Subcutaneous adipose tissue (tissue), 4 donors: ENCODE data around the gene TMEM225B. TPM values are rescaled to one million over a fixed set of nuclear protein-coding genes. Genes with fewer than 3 reads are reported as not detected.

Source experiments
- CTCF ChIP-seq: fragments of 450-650 bp; IDR thresholded peaks from one replicate; pipeline ENCODE4 v1.5.1; 2016; ENCODE audit warnings: low read depth, mild to moderate bottlenecking, control low read depth, antibody characterized with exemption, moderate library complexity
- total RNA-seq, 4 donors: library from RNA; depleted of rRNA; stranded (reverse); fragments of >200 nt; gene quantifications; one replicate each; pipeline ENCODE4 v1.1.0, GENCODE V29; 2016

Gene TMEM225B
- total RNA-seq, 4 donors from 2014 or later: 1.1 to 4.0 (median 1.2) TPM

GRCh38 chr7:99643464-99643863 is 45.4 kb downstream of the TMEM225B start:
- no peak for TF ChIP-seq CTCF

- no peak for TF ChIP-seq CTCF
These were observed 46.4 kb downstream of the TMEM225B start for GRCh38 chr7:99644431-99644830.

- TF ChIP-seq CTCF: no peak
These were observed 47.5 kb downstream of the TMEM225B start for GRCh38 chr7:99645590-99645989.

- TF ChIP-seq CTCF: no peak
These were observed 50.8 kb downstream of the TMEM225B start for GRCh38 chr7:99648843-99649242.

GRCh38 chr7:99651290-99651689 is 53.2 kb downstream of the TMEM225B start:
- TF ChIP-seq CTCF: no peak

GRCh38 chr7:99652671-99653070 is 54.6 kb downstream of the TMEM225B start:
- no peak for TF ChIP-seq CTCF

- TF ChIP-seq CTCF: no peak
These were observed 55.7 kb downstream of the TMEM225B start for GRCh38 chr7:99653754-99654153.

Other genes with a start within 250 kb of the TMEM225B start
- gene ARPC1B, start 223.5 kb upstream of the TMEM225B start, total RNA-seq: 100 to 1,000 TPM; 133 to 364 (median 178) TPM
- 10 to 100 TPM; 34.6 to 88.5 (median 62.6) TPM for gene PDAP1, start 189.7 kb upstream of the TMEM225B start, total RNA-seq
- gene BUD31, start 189.3 kb upstream of the TMEM225B start, total RNA-seq: 10 to 100 TPM; 55.5 to 89.0 (median 66.0) TPM
- gene PTCD1, start 159.5 kb upstream of the TMEM225B start, total RNA-seq: 10 to 100 TPM in 1 of 4 donors, 1 to 10 TPM in 3; 3.7 to 11.9 (median 5.3) TPM
- gene CPSF4, start 159.3 kb upstream of the TMEM225B start, total RNA-seq: 10 to 100 TPM; 23.2 to 60.7 (median 26.6) TPM
- gene ATP5MF, start 132.1 kb upstream of the TMEM225B start, total RNA-seq: 100 to 1,000 TPM; 546 to 724 (median 624) TPM
- 1 to 10 TPM; 4.5 to 7.3 (median 5.9) TPM for gene ZNF789, start 125.4 kb upstream of the TMEM225B start, total RNA-seq
- 10 to 100 TPM; 24.6 to 42.2 (median 32.0) TPM for gene ZNF394, start 98.0 kb upstream of the TMEM225B start, total RNA-seq
- 1 to 10 TPM; 7.0 to 10.0 (median 8.7) TPM for gene ZKSCAN5, start 93.6 kb upstream of the TMEM225B start, total RNA-seq
- gene FAM200A, start 46.2 kb upstream of the TMEM225B start, total RNA-seq: 1 to 10 TPM; 4.0 to 9.5 (median 6.0) TPM
- 100 to 1,000 TPM in 3 of 4 donors, 10 to 100 TPM in 1; 96.0 to 128 (median 108) TPM for gene ZNF655, start 39.6 kb upstream of the TMEM225B start, total RNA-seq
- 10 to 100 TPM; 10.7 to 17.1 (median 13.2) TPM for gene ZSCAN25, start 18.7 kb downstream of the TMEM225B start, total RNA-seq
- gene CYP3A5, start 81.7 kb downstream of the TMEM225B start, total RNA-seq: 100 to 1,000 TPM in 2 of 4 donors, 10 to 100 TPM in 1, under 1 TPM in 1; 0.88 to 191 (median 58.1) TPM
- not detected for gene CYP3A7, start 136.9 kb downstream of the TMEM225B start, total RNA-seq
- 1 to 10 TPM in 1 of 4 donors, under 1 TPM in 1, not detected in 2; 0.34 to 1.3 TPM for gene CYP3A4, start 185.9 kb downstream of the TMEM225B start, total RNA-seq
- gene CYP3A43, start 229.7 kb downstream of the TMEM225B start, total RNA-seq: not detected